ENCODE results near the gene EDC4.

DNA sequence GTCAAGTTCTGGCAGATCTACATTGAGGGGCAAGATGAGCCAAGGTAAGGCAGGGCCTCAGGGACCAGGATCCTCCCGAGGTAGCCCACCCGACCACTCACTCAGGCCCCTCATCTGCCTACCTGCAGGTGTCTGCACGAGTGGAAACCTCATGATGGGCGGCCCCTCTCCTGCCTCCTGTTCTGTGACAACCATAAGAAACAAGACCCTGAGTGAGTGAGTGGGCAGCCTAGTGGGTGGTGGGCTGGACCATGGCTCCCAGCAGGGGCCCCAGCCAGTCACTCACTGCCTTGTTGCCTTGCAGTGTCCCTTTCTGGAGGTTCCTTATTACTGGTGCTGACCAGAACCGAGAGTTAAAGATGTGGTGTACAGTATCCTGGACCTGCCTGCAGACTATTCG, 5.4 kb downstream of the EDC4 start:
- TF ChIP-seq ZNF274 (IDR thresholded peaks at IDR 0.05; ENCODE audit: borderline replicate concordance, extremely low read depth, low read length) (no peak), EZH2 (IDR thresholded peaks at IDR 0.05; ENCODE audit: low read depth, low read length, severe bottlenecking) (no peak), BACH1 (IDR thresholded peaks at IDR 0.05; ENCODE audit: low read length) (no peak), POLR2AphosphoS5 (IDR thresholded peaks at IDR 0.05; ENCODE audit: low read depth, low read length) (no peak), EP300 (IDR thresholded peaks at IDR 0.05; ENCODE audit: borderline replicate concordance in 1 of 2, low read depth in 2 of 2, low read length in 2 of 2) (no peak), RAD21 (IDR thresholded peaks at IDR 0.05 in 1 of 2, conservative IDR thresholded peaks at IDR 0.05 in 1 of 2; ENCODE audit: low read depth in 2 of 2, low read length in 2 of 2) (no peak), FOSL1 (IDR thresholded peaks at IDR 0.05; ENCODE audit: insufficient read depth, low read depth, low read length) (no peak), MAFK (IDR thresholded peaks at IDR 0.05; ENCODE audit: low read depth, low read length) (no peak), GABPA (IDR thresholded peaks at IDR 0.05; ENCODE audit: borderline replicate concordance, insufficient read depth, low read length) (no peak), CREB1 (IDR thresholded peaks at IDR 0.05) (no peak)
- TF ChIP-seq, protein P1, sequence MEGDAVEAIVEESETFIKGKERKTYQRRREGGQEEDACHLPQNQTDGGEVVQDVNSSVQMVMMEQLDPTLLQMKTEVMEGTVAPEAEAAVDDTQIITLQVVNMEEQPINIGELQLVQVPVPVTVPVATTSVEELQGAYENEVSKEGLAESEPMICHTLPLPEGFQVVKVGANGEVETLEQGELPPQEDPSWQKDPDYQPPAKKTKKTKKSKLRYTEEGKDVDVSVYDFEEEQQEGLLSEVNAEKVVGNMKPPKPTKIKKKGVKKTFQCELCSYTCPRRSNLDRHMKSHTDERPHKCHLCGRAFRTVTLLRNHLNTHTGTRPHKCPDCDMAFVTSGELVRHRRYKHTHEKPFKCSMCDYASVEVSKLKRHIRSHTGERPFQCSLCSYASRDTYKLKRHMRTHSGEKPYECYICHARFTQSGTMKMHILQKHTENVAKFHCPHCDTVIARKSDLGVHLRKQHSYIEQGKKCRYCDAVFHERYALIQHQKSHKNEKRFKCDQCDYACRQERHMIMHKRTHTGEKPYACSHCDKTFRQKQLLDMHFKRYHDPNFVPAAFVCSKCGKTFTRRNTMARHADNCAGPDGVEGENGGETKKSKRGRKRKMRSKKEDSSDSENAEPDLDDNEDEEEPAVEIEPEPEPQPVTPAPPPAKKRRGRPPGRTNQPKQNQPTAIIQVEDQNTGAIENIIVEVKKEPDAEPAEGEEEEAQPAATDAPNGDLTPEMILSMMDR (IDR thresholded peaks at IDR 0.05; ENCODE audit: control extremely low read depth in 1 of 3, insufficient read depth in 1 of 3, low read depth in 1 of 3, low read length in 3 of 3), result no peak
- TF ChIP-seq, protein P2, sequence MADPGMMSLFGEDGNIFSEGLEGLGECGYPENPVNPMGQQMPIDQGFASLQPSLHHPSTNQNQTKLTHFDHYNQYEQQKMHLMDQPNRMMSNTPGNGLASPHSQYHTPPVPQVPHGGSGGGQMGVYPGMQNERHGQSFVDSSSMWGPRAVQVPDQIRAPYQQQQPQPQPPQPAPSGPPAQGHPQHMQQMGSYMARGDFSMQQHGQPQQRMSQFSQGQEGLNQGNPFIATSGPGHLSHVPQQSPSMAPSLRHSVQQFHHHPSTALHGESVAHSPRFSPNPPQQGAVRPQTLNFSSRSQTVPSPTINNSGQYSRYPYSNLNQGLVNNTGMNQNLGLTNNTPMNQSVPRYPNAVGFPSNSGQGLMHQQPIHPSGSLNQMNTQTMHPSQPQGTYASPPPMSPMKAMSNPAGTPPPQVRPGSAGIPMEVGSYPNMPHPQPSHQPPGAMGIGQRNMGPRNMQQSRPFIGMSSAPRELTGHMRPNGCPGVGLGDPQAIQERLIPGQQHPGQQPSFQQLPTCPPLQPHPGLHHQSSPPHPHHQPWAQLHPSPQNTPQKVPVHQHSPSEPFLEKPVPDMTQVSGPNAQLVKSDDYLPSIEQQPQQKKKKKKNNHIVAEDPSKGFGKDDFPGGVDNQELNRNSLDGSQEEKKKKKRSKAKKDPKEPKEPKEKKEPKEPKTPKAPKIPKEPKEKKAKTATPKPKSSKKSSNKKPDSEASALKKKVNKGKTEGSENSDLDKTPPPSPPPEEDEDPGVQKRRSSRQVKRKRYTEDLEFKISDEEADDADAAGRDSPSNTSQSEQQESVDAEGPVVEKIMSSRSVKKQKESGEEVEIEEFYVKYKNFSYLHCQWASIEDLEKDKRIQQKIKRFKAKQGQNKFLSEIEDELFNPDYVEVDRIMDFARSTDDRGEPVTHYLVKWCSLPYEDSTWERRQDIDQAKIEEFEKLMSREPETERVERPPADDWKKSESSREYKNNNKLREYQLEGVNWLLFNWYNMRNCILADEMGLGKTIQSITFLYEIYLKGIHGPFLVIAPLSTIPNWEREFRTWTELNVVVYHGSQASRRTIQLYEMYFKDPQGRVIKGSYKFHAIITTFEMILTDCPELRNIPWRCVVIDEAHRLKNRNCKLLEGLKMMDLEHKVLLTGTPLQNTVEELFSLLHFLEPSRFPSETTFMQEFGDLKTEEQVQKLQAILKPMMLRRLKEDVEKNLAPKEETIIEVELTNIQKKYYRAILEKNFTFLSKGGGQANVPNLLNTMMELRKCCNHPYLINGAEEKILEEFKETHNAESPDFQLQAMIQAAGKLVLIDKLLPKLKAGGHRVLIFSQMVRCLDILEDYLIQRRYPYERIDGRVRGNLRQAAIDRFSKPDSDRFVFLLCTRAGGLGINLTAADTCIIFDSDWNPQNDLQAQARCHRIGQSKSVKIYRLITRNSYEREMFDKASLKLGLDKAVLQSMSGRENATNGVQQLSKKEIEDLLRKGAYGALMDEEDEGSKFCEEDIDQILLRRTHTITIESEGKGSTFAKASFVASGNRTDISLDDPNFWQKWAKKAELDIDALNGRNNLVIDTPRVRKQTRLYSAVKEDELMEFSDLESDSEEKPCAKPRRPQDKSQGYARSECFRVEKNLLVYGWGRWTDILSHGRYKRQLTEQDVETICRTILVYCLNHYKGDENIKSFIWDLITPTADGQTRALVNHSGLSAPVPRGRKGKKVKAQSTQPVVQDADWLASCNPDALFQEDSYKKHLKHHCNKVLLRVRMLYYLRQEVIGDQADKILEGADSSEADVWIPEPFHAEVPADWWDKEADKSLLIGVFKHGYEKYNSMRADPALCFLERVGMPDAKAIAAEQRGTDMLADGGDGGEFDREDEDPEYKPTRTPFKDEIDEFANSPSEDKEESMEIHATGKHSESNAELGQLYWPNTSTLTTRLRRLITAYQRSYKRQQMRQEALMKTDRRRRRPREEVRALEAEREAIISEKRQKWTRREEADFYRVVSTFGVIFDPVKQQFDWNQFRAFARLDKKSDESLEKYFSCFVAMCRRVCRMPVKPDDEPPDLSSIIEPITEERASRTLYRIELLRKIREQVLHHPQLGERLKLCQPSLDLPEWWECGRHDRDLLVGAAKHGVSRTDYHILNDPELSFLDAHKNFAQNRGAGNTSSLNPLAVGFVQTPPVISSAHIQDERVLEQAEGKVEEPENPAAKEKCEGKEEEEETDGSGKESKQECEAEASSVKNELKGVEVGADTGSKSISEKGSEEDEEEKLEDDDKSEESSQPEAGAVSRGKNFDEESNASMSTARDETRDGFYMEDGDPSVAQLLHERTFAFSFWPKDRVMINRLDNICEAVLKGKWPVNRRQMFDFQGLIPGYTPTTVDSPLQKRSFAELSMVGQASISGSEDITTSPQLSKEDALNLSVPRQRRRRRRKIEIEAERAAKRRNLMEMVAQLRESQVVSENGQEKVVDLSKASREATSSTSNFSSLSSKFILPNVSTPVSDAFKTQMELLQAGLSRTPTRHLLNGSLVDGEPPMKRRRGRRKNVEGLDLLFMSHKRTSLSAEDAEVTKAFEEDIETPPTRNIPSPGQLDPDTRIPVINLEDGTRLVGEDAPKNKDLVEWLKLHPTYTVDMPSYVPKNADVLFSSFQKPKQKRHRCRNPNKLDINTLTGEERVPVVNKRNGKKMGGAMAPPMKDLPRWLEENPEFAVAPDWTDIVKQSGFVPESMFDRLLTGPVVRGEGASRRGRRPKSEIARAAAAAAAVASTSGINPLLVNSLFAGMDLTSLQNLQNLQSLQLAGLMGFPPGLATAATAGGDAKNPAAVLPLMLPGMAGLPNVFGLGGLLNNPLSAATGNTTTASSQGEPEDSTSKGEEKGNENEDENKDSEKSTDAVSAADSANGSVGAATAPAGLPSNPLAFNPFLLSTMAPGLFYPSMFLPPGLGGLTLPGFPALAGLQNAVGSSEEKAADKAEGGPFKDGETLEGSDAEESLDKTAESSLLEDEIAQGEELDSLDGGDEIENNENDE (IDR thresholded peaks at IDR 0.05; ENCODE audit: insufficient replicate concordance, low read length), result no peak
- TF ChIP-seq, protein P3, sequence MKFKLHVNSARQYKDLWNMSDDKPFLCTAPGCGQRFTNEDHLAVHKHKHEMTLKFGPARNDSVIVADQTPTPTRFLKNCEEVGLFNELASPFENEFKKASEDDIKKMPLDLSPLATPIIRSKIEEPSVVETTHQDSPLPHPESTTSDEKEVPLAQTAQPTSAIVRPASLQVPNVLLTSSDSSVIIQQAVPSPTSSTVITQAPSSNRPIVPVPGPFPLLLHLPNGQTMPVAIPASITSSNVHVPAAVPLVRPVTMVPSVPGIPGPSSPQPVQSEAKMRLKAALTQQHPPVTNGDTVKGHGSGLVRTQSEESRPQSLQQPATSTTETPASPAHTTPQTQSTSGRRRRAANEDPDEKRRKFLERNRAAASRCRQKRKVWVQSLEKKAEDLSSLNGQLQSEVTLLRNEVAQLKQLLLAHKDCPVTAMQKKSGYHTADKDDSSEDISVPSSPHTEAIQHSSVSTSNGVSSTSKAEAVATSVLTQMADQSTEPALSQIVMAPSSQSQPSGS (IDR thresholded peaks at IDR 0.05; ENCODE audit: low read length), result no peak

Measured in H1 (cell line).